Activated CD8-positive, alpha-beta T cell treated with anti-CD3 and anti-CD28 coated beads for 36 hours (primary cell): ENCODE data around the gene GNPDA1. TPM values are rescaled to one million over a fixed set of nuclear protein-coding genes. Genes with fewer than 3 reads are reported as not detected.

Experiments
- ATAC-seq: fragments of 200-7000 bp; cut with Tn5 transposase; one replicate; pipeline ENCODE4 v1.10.0; 2021; ENCODE audit warnings: mild to moderate bottlenecking, moderate library complexity
- CTCF ChIA-PET: fragments of 350-600 bp; sonication (Branson Sonifier 250); formaldehyde crosslinking; loops from one replicate; lab custom pipeline; 2021; ENCODE audit warnings: antibody characterized with exemption; lab: Charles Lee
- POLR2A ChIA-PET: fragments of 350-600 bp; sonication (Branson Sonifier 250); formaldehyde crosslinking; loops from one replicate; lab custom pipeline; 2021; ENCODE audit warnings: antibody characterized with exemption; lab: Charles Lee
- DNase-seq: peaks from one replicate; pipeline ENCODE4 v3.0.0-alpha.2; 2020
- H3K27ac Mint-ChIP-seq: one replicate; pipeline ENCODE4 v1.8.0; 2021; ENCODE audit warnings: mild to moderate bottlenecking, mixed read lengths
- H3K27me3 Mint-ChIP-seq: one replicate; pipeline ENCODE4 v1.8.0; 2021; ENCODE audit warnings: mixed read lengths
- H3K36me3 Mint-ChIP-seq: one replicate; pipeline ENCODE4 v1.8.0; 2021; ENCODE audit warnings: low read depth, mixed read lengths
- H3K4me1 Mint-ChIP-seq: one replicate; pipeline ENCODE4 v1.8.0; 2021; ENCODE audit warnings: low read depth, mixed read lengths
- H3K4me3 Mint-ChIP-seq: one replicate; pipeline ENCODE4 v1.8.0; 2021; ENCODE audit warnings: mild to moderate bottlenecking, moderate library complexity, mixed read lengths
- H3K9me3 Mint-ChIP-seq: one replicate; pipeline ENCODE4 v1.8.0; 2021; ENCODE audit warnings: mixed read lengths
- intact Hi-C: fragments of 100-400 bp; cut with micrococcal nuclease; formaldehyde crosslinking; loops from one replicate; pipeline ENCODE4 v1.10.0; 2022
- total RNA-seq, 2 experiments: library from RNA; stranded (reverse); gene quantifications; one replicate each; pipeline ENCODE4 v1.2.3, GENCODE V29; 2021
- TF ChIP-seq, protein P1 (sequence below): fragments of 200-600 bp; IDR thresholded peaks from one replicate; pipeline ENCODE4 v1.8.0; 2022; ENCODE audit warnings: antibody characterized with exemption, mild to moderate bottlenecking

Gene GNPDA1
- total RNA-seq, 2 experiments from 2014 or later: 82.4 to 88.3 TPM

DNA sequence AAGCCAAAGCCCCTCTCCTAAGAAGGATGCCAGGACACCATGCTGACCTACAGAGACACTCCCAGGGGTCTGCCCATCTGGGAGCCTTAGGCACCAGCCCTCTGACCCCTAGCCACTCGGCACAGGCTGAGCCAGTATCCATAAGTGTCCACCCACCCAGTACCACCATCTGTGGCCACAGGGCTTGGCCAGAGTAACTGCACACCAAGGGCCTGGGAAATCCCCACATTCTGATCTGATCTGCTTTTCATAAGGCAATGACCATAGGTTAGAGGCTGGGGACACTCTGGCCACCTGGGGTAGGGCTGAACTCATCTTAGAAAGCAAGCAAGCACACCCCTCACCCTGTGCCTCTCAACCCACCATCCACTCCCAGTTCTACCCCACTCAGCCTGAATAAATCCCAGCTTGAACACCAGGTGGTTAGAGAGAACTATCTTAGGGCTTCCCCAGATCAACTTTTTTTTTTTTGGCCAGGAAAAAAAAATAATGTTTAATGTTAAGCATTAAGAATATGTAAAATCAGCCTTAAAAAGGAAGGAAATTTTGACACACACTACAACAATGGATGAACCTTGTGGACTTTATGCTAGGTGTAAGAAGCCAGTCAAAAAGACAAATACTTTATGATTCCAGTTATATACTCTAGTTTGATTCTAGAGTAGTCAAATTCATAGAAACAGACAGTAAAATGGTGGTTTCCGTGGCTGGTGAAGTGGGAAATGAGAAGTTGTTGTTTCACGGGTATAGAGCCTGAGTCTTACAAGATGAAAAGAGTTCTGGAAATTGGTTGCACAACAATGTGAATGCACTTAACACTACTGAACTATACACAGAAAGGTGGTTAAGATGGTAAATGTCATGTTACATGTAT is 6.2 kb downstream of the GNPDA1 start:
- peak; percentile 86 for ATAC-seq
- Mint-ChIP-seq H3K4me3 (peak overlapping the region; percentile 48), H3K4me1 (peaks cover 76% of the 10 kb centered on the region), H3K27me3 (no peaks in the 10 kb centered on the region), H3K36me3 (peaks cover 85% of the 10 kb centered on the region), H3K9me3 (no peaks in the 10 kb centered on the region), H3K27ac (peak overlapping the region; percentile 95)
- ChIA-PET POLR2A (interaction anchor here (0.6 to 12.5 kb wide), 11 partner anchors 8 to 351 kb away, joined by 3 to 129 read pairs (median 4); partner anchors contain the start of genes GNPDA1, NDFIP1 and RNF14), CTCF (interaction anchor here (1.0 to 37.7 kb wide), 10 partner anchors 14 to 144 kb away, joined by 3 to 592 read pairs (median 5); partner anchors contain the start of gene RNF14)
- TF ChIP-seq, protein P1, sequence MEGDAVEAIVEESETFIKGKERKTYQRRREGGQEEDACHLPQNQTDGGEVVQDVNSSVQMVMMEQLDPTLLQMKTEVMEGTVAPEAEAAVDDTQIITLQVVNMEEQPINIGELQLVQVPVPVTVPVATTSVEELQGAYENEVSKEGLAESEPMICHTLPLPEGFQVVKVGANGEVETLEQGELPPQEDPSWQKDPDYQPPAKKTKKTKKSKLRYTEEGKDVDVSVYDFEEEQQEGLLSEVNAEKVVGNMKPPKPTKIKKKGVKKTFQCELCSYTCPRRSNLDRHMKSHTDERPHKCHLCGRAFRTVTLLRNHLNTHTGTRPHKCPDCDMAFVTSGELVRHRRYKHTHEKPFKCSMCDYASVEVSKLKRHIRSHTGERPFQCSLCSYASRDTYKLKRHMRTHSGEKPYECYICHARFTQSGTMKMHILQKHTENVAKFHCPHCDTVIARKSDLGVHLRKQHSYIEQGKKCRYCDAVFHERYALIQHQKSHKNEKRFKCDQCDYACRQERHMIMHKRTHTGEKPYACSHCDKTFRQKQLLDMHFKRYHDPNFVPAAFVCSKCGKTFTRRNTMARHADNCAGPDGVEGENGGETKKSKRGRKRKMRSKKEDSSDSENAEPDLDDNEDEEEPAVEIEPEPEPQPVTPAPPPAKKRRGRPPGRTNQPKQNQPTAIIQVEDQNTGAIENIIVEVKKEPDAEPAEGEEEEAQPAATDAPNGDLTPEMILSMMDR: no peak
- intact Hi-C loops: loop anchor here (5.0 kb wide), 1 partner anchor 34 kb away; no protein-coding TSS in a partner anchor
- DNase-seq: peak; percentile 85

DNA sequence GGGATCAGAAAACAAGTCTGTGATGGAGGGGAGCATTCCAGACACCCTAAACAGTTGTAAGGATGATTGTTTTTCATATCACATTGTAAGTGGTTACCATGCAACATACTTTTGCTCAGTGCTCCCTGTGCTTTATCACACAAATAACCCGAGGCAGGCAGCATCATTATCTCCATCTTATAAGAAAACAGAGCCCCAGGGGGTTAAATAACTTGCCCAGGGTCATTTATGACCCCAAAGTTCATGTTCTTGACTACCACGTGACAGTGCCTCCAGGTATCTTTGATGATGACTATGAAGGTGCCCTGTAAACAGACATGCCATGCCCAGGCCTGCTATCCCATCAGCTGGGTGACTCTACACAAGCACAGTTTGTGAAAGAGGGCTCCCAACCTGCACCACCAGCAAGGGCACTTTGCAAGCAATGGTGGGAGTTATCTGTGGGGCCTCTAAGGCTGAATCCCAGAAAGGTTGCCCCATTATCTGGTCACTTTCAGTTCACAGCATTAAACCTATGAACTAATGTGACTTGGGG is 9.5 kb downstream of the GNPDA1 start:
- no peak for ATAC-seq
- no peak overlapping the region for H3K4me3 Mint-ChIP-seq
- peak overlapping the region; percentile 84 for H3K27ac Mint-ChIP-seq
- CTCF ChIA-PET: interaction anchor here (0.5 to 37.7 kb wide), 9 partner anchors 9 to 147 kb away, joined by 3 to 592 read pairs (median 3); partner anchors contain the start of genes GNPDA1 and RNF14
- POLR2A ChIA-PET: interaction anchor here (0.6 to 6.7 kb wide), 2 partner anchors 12 to 533 kb away, joined by 3 to 52 read pairs; partner anchors contain the start of gene GNPDA1
- no peaks in the 10 kb centered on the region for H3K9me3 Mint-ChIP-seq
- TF ChIP-seq, protein P1: no peak
- H3K4me1 Mint-ChIP-seq: peaks cover 67% of the 10 kb centered on the region
- no peak for DNase-seq
- intact Hi-C loops: no loop called here
- no peaks in the 10 kb centered on the region for H3K27me3 Mint-ChIP-seq
- H3K36me3 Mint-ChIP-seq: peaks cover 79% of the 10 kb centered on the region

DNA sequence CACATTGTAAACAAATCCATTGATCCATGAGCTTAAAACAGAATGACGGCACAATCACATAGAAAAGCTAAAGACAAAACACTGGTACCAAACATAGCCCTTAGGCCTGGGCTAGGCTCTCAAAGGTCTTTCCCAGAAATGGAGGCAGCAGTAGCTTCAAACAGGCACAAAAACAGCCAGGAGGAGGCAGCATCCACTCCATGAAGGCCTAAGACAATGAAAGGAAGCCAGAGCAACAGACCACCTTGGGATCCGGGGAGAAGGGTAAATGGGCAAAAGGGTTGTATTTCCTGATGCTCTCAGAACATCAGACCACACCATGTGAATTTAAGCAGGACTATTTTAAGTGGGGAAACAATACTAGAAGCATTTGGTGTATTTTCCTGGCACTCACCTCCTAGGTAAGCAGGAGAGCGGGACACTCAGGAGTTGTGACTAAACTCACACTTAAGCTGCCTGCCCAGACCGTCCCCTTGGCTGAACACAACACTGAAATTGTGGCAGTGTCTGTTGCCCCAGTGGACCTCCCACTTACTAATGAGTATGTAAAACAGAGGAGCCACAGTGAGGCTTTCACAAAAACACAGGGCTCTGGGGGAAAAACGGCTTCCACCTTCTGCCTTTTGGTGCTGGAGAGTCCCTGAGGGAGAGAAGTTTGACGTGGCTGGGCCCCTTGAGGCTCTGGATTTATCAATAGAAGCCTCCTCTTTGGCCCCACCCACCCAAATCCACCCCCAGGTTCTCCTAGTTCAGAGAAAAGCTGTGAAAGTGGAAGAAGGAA is 11.9 kb downstream of the GNPDA1 start:
- peak; percentile 49 for DNase-seq
- Mint-ChIP-seq H3K4me1 (peaks cover 44% of the 10 kb centered on the region), H3K27me3 (no peaks in the 10 kb centered on the region), H3K36me3 (peaks cover 58% of the 10 kb centered on the region), H3K9me3 (no peaks in the 10 kb centered on the region), H3K27ac (peak overlapping the region; percentile 88), H3K4me3 (no peak overlapping the region)
- ChIA-PET CTCF (interaction anchor here (0.7 to 37.7 kb wide), 13 partner anchors 10 to 308 kb away, joined by 3 to 592 read pairs (median 7); partner anchors contain the start of genes GNPDA1 and RNF14), POLR2A (interaction anchor here (1.3 to 6.7 kb wide), 2 partner anchors 9 to 14 kb away, joined by 3 to 52 read pairs; partner anchors contain the start of gene GNPDA1)
- peak; percentile 56 for ATAC-seq
- intact Hi-C loops: no loop called here
- TF ChIP-seq, protein P1: peak; percentile 51

DNA sequence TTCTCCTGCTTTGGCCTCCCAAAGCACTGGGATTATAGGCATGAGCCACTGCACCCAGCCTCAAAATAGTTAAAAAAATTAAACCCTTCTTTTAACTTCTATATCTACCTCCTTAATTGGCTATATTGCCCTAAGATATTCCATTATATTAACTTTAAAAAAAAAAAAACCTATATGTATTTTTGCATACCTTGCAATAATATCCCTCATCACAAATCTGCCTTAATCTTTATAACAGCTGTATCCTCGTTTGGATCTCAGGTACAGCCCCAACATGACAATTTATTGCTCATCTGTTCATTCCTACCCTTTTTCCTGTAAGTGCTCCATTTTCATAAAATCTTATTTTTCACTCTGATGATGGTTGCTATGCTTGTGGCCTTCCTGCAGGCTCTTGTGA is 12.7 kb downstream of the GNPDA1 start:
- H3K27ac Mint-ChIP-seq: peak overlapping the region; percentile 88
- CTCF ChIA-PET: interaction anchor here (0.7 to 37.7 kb wide), 12 partner anchors 9 to 307 kb away, joined by 3 to 592 read pairs (median 6); partner anchors contain the start of genes GNPDA1 and RNF14

More for the DNA sequence above, 12.7 kb downstream of the GNPDA1 start:
- POLR2A ChIA-PET: interaction anchor here (6.7 kb wide), 1 partner anchor 15 kb away, joined by 52 read pairs; the partner anchor contains the start of gene GNPDA1
- H3K9me3 Mint-ChIP-seq: no peaks in the 10 kb centered on the region
- H3K27me3 Mint-ChIP-seq: no peaks in the 10 kb centered on the region
- TF ChIP-seq, protein P1: no peak
- no peak overlapping the region for H3K4me3 Mint-ChIP-seq
- peaks cover 41% of the 10 kb centered on the region for H3K4me1 Mint-ChIP-seq
- ATAC-seq (no peak), DNase-seq (no peak)
- peaks cover 55% of the 10 kb centered on the region for H3K36me3 Mint-ChIP-seq
- intact Hi-C loops: no loop called here
